NCI-H128 (cell line): ENCODE data around the gene WDR7.
A peak's percentile ranks its signal among the peaks of the same experiment; 100 is the strongest.

Experiments used
- DNase-seq: peaks from one replicate; lab custom pipeline; 2025; ENCODE audit not compliant: unreplicated experiment; lab: John Stamatoyannopoulos, UW

WDR7 gene

GRCh38 chr18:56721031-56721430 lies 69.9 kb downstream of the WDR7 start:
- no peak for DNase-seq

DNA sequence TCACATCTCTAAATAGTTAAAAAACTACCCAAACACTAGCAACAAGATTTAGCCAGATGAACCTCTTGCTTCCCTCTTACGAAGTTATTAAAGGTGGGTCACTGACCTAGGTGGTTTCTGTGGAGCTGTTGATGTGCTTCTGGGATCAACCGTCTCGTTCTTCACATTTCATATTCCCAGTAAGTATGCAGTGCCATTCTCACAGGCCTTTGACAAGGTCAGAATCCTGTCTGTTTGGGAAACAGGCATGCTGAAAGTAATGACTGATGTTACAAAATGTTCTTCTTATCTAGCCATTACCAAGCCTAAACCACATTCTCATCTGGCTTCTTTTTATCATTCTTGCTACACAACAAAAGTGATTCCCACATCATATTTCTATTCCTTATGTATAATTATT lies 70.3 kb downstream of the WDR7 start:
- DNase-seq: no peak

DNA sequence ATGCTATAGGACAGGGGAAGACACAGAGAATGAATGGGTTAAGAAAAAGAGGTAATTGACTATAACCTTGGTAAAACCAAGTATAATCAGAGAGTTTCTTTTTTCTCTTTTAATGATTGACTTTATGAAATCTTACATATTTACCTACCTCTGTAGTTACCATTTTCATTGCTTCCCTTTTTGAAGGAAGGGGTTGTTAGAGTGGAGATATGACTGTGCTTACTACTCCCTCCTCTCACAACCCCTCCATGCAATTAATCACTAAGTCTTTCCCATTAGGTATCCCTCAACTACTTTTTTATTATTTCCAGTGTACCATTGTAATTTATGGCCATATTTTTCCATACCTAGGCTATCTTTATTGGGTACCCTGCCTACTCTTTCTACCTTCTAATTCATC lies 71.4 kb downstream of the WDR7 start:
- DNase-seq: no peak

- DNase-seq: no peak
Observed at GRCh38 chr18:56723068-56723467, 71.9 kb downstream of the WDR7 start.

- DNase-seq: no peak
Observed at GRCh38 chr18:56723706-56724105, 72.5 kb downstream of the WDR7 start.

DNA sequence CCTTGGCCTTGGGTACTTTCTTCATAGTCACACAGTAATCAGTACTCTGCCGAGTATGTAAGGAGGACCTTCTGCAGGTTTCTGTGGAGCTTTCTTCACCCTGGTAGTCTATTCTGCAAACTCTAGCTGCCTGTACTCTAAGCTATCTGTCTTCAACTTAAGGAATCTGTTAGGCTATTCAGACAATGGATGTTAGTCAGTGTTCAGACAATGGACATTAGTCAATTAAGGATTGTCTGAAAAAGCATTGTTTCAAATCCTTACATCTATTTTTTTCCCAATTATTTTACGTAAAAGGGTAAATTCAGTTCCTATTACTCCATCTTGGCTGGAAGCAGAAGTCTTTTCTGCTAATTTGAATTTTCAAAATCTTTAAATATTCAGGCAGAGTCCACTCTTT lies 75.7 kb downstream of the WDR7 start:
- no peak for DNase-seq

DNA sequence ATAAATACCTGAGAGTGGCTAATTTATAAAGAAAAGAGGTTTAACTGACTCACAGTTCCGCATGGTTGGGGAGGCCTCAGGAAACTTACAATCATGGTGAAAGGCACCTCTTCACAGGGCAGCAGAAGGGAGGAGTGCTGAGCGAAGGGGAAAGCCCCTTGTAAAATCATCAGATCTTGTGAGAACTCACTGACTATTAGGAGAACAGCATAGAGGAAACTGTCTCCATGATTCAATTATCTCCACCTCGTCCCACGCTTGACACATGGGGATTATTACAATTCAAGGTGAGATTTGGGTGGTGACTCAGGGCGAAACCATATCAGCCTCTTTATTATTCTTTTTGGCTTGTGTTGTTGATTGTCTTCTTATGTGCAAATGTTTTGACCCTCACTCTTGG lies 76.2 kb downstream of the WDR7 start:
- no peak for DNase-seq

GRCh38 chr18:56728741-56729140 lies 77.6 kb downstream of the WDR7 start:
- no peak for DNase-seq

DNA sequence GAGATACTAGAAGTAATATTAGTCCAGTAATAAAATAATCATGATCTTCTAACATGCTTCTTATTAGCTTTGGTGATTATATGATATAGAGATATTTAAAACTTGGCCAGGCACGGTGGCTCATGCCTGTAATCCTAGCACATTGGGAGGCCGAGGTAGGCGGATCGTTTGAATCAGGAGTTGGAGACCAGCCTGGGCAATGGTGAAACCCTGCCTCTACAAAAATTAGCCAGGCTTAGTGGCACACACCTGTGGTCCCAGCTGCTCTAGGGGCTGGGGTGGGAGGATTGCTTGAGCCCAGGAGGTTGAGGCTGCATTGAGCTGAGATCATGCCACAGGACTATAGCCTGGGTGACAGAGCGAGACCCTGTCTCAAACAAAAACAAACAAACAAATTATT lies 87.0 kb downstream of the WDR7 start:
- DNase-seq: no peak

DNA sequence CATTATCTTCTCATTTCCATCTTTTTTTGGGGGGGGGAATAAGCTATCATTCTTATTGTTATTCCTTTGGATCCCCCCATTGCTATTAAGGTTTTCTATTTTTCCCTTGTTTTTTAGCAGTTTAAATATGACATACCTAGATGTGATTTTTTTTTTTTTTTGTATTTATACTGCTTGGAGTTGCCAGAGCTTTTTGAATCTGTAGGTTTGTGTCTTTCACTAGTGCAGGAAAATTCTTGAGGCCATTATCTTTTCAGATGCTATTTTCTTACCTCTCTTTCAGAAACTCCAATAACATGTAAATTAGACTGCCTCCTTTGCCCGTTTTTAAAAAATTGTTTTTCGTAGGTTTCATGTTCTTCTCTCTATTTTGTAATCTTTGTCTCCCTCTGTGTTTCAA lies 88.6 kb downstream of the WDR7 start:
- DNase-seq: no peak

- DNase-seq: no peak
Observed at GRCh38 chr18:56740645-56741044, 89.5 kb downstream of the WDR7 start.

- no peak for DNase-seq
Observed at GRCh38 chr18:56741685-56742084, 90.5 kb downstream of the WDR7 start.

GRCh38 chr18:56743115-56743514 lies 92.0 kb downstream of the WDR7 start:
- DNase-seq: no peak

- DNase-seq: no peak
Observed at GRCh38 chr18:56747032-56747658, 96.0 kb downstream of the WDR7 start.

DNA sequence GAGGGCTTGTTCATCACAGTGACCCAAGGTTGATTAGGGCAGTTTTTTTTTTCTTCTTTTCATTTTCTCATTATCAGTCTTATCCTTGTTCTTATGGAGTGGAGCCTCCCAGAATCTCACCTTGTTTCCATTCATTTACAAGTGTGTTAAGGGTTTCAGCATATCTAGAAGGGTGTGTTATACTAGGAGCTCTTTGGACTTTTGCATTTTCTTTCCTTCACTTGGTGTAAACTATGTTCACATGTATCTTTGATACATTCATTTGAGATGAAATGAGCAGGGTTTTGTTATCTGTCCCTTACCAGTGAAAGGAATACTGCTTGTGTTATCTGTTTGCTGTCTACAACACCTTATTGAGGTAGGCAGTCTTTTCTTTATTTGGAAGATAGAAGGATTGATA lies 96.7 kb downstream of the WDR7 start:
- DNase-seq: no peak

DNA sequence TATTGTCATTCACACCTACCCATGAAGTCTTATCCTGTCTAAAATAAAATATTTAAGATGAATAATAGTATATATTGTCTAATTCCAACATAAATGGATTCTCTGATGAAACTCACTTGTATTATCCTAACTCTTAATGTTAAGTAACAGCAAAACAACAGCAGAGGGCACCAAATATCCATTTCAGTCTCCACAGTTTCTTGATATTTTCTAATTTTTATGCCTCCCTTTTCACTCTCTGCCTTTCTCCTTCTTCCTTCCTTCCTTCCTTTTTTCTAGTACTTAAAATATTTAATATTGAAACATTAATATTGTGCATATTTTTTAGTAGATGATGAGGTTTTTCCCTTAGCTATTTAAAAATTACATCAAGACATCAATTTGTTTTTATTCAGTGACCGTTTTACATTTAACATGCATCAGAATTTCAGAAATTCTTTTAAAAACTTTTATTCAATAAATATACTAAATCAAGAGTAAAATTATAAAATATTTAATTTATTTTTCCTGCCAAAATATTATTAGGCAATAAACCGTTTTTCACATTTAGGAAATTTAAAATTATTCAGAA lies 97.6 kb downstream of the WDR7 start:
- DNase-seq: peak; percentile 24

DNA sequence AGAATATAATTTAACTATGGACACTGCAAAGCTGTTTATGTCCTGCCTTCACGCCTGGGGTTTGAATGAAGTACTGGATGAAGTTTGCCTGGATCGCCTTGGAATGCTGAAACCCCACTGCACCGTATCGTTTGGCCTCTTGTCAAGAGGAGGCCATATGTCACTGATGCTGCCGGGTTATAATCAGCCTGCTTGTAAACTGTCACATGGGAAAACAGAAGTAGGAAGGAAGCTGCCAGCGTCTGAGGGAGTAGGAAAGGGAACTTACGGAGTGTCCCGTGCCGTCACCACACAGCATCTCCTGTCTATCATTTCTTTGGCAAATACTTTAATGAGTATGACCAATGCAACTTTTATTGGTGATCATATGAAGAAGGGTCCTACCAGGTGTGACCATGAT lies 105.8 kb downstream of the WDR7 start:
- DNase-seq: no peak

DNA sequence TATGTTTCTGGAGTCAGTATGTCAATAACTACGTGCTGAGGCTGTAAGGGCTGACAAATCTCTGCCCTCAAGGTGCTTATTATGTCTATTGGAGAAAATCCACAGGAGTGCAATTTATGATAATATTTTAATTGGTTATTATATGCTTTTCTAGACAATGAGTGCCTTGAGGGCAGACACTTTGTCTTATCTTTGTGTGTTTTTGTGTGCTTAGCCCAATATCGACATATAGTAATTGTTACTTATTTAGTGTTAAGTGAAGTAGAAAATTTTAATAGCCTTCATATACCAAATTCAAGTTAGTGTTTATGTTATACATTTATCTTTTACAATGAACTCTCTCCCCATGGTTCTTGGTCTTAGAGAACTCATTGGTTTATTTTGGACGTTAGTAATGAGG lies 118.9 kb downstream of the WDR7 start:
- DNase-seq: no peak

GRCh38 chr18:56770873-56771272 lies 119.7 kb downstream of the WDR7 start:
- no peak for DNase-seq

- no peak for DNase-seq
Observed at GRCh38 chr18:56775701-56776100, 124.5 kb downstream of the WDR7 start.

DNA sequence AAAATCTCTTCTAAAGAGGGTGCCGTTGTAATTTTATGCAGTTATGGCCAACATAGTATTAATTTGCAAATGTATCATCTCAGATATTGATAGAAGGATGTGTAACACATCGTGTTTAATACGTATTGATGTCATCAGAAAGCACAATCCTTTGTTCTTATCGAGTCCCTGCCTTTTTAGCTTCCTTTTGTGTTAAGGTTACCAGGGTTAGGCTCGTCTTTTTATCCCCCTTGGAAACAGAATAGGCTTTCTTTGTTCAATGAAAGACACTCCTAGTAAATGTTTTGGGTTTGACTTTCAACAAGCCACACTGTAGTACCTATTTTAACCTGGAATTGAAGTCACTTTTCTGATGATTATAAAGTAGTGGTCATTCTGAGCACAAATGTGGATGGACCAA lies 136.2 kb downstream of the WDR7 start:
- DNase-seq: no peak

DNA sequence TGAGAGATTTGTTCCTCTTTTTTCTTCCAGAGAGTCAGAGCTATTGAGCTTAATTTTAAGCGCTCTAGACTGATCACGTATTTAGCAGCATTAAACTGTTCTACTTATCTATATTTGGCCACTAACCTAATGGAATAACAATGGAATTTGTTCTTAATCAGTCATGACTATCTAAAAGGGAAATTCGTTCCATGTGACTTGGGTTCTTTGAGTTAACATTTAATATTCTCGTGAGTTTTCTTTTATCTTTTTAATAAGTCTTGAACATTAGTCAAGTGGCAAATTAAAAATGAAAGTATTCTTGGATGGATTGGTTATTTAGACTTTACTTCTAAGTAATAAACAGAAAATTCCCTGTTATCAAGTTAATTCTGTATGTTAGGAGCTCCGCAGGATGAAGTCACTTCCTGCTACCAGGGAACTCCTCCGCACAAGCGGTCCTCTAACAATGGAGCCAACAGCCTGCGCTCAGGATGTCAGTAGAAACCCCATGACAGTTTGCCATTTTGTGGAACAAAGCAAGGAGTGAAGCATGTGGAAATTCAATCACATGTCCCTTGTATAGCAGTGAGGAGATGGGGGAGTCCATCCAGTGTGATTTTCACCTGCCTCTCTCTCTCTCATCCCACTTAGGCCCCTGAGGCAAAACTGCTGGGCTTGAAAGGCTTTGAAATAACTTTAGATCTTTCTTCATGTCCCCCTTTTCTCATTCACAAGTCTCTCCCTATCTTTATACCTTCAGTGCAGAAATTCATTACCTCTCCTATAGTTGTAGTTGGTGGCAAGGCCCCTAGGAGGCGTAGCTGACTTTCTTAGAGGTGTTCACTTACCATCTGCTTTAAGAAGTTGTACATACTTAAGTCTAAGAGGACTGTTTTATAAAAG lies 138.1 kb downstream of the WDR7 start:
- DNase-seq: no peak

DNA sequence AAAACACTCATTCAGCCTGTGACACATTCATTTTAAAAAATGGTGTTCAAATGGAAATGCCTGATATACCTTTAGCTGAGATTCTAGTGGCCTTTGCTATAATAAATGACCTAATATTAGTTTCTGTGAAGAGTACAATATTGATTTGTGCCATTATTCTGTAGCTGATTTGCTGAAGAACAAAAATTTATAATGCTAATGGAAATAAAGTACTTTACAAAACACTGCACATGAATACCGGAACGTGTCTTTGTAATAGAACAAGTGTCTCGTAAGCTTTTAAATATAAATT lies 138.7 kb downstream of the WDR7 start:
- no peak for DNase-seq
